GM18517 (cell line): ENCODE results near the gene IL15RA.
"Not testable (repeated sequence)": the region's sequence is repeated elsewhere in the genome, so short reads cannot be mapped to it uniquely, and the experiment has no call there.

Source experiments
- ATAC-seq: cut with Tn5 transposase; IDR thresholded peaks from one replicate; pipeline ENCODE4 v1.9.1; 2021; ENCODE audit warnings: mild to moderate bottlenecking, moderate library complexity; ENCODE audit not compliant: unreplicated experiment

Gene IL15RA

DNA sequence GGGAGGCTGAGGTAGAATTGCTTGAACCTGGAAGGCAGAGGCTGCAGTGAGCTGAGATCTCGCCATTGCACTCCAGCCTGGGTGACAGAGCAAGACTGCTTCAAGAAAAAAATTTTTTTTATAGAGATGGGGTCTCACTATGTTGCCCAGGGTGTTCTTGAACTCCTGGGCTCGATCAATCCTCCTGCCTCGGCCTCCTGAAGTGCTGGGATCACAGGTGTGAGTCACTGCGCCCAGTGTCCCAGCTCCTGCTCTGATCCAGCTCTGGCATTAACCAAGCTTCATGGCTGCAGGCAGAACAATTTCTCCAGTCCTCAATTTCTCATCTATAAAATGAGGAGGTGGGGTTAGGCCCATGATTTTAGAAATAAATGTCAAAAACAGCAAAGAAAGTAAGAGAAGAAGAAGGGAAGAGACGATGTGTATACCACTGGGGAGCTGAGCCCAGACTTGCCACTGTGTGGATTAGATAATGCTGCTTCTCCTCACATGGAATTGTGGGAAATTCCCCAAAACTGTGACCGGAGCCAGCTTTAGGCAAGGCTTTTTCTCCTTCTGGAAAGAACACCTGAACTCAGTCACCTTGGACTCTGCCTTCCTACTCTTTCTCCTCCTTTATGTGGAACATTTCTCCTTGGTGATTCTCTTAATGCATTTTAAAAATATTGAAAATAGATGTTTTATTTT is 25.5 kb downstream of the IL15RA start:
- ATAC-seq, result no peak

GRCh38 chr10:5951167-5951711 is 26.1 kb downstream of the IL15RA start:
- ATAC-seq, result no peak

DNA sequence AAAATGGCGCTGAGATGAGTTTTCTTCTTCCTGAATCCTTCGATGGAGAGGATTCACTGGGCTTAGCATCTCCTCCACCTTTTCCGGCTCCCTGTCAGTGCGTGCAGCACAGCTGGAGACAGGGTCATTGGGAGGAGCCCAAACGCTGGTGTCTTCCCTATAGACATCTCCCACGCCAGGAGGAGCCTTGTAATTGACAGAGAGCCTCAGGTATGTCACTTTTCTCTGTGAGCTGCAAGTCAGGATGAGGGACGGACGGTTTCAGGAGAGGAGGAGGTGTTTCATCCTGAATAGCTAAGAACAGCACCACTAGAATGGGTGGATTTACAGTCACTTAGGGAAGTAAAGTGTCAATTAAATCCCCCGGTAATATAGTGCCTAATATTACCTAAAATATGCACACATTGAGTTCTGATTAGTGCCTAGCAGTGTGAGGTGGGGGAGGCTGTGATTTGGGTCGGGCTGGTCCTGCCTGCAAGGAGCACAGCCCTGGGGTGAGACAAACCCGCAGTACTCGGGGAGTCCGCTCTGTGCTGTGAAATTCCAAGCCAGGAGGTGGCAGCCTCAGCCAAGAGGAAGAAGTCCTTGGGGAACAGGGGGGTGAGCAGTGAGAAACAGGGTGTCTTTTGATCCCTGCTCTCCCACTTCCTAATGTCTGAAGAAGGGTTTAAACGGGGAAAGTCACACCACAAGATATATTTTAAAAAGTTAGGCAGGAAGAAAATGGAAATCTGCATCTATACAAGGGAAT is 28.2 kb downstream of the IL15RA start:
- no peak for ATAC-seq

GRCh38 chr10:5948208-5948585 is 29.1 kb downstream of the IL15RA start:
- ATAC-seq, result no peak

GRCh38 chr10:5947471-5948207 is 29.7 kb downstream of the IL15RA start:
- no peak for ATAC-seq

DNA sequence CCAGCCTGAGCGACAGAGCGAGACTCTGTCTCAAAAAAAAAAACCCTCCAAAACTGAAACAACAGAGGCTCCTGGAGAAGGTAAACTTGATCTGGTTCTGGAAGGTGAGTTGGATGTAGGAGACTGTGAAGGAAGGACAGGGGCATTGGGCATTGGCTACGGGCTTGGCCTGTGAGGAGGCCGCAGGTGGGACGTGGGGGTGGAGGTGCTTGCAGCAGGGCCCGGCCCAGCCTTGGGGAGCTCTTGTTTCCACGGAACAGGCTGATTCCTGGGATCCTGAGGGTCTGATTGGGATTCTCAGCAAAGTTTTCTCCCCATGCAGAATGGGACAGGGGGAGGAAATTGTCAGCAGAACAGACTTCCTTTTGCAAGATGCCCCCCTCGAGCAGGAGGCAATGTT is 30.6 kb downstream of the IL15RA start:
- ATAC-seq, result no peak

DNA sequence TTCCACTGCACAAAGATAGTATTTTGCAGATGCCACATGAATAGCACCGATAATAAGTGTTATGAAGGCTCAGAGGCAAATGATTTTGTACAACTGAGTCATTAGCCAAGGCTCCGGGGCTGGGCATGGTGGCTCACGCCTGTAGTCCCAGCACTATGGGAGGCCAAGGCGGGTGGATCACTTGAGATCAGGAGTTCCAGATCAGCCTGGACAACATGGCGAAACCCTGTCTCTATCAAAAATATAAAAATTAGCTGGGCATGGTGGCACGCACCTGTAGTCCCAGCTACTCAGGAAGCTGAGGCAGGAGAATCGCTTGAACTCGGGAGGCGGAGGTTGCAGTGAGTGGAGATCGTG is 30.9 kb downstream of the IL15RA start:
- not testable (repeated sequence) for ATAC-seq

GRCh38 chr10:5945561-5946418 is 31.6 kb downstream of the IL15RA start:
- ATAC-seq, result no peak

DNA sequence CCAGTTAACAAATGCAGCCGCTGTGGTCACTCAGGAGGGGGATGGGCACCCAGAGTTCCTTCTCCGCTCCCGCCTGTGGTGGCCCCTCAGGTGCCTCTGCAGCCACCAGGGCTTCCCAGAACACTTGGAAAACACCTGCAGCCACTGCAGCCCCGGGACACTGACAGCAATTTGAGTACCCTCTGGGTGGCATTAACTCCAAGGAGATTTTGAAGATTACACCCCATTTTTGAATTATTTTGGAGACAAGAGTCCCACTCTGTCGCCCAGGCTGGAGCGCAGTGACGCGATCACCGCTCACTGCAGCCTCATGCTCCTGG is 32.2 kb downstream of the IL15RA start:
- ATAC-seq, result no peak

DNA sequence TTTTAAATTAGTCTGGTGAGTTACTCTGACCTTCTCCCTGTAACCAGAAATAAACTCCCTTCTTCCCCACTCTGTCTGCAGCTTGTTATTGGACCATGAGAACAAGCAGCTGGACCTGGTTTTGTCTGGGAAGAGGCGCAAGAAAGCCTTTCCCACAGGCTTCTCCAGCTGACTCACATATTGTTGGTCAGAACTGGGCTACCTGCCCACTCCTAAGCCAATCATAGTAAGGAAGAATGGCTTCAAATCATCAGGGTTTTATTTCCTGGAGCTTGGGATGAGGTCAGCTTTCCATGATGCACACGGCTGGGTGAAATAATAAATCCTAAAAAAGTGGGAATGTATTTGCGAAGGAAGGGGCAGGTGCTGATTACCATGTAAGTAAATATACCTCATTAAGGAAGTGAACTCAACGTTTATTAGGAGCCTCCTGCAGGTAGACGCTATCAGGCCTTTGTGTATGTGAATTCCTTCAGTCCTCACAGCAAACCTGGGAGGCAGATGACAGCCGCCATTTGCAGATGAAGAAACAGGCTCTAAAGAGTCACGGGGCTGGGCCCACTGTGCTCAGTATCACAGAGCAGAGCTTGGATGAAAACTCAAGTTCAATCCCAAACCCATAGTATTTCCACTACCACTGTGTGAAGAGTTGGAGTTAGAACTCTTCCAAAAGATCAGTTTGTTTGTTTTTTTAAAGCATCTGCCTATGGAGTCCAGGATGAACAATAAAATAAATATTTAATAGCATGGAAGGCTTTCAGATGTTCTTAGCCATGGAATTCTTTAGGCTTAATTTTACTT is 32.8 kb downstream of the IL15RA start:
- no peak for ATAC-seq

GRCh38 chr10:5943536-5943935 is 33.8 kb downstream of the IL15RA start:
- no peak for ATAC-seq

GRCh38 chr10:5942474-5942873 is 34.9 kb downstream of the IL15RA start:
- no peak for ATAC-seq

GRCh38 chr10:5942001-5942400 is 35.3 kb downstream of the IL15RA start:
- ATAC-seq, result no peak

DNA sequence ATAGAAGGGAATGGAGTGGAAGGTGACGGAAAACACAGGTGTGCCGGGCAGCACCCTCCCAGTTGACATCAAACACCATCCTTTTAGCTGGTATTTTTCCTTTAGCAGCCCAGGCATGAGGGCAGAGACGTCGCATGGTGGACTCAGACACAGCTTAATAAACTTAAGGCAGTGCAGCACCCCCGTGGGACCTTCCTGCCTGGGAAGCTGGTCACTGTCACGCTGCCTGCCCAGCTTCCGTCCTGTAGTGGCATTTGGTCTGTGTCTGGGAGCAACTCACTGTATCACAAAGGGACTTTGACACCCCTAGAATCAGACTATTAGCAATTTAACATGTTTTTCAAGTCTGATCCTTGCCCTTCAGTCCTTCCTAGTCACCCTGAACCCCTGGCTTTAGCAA is 35.8 kb downstream of the IL15RA start:
- no peak for ATAC-seq

- ATAC-seq, result no peak
These were observed 36.5 kb downstream of the IL15RA start for GRCh38 chr10:5940807-5941218.

GRCh38 chr10:5938291-5938690 is 39.1 kb downstream of the IL15RA start:
- no peak for ATAC-seq

DNA sequence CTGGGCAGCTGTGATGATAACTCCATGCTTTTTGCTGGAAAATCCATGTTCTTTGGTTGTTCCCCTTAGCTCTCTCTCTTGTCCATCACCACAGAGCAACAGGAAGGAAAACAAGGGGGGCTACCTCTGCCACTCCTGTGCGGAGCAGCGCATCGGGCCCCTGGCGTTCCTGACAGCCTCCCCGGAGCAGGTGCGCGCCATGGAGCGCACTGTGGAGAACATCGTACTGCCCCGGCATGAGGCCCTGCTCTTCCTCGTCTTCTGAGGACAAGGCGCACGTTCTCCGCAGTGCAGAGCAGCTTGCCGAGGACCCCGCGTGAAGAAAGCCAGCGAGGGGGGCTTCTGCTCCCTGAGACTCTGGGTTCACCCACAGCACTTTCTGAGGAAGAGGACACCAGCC is 40.3 kb downstream of the IL15RA start:
- ATAC-seq, result no peak

DNA sequence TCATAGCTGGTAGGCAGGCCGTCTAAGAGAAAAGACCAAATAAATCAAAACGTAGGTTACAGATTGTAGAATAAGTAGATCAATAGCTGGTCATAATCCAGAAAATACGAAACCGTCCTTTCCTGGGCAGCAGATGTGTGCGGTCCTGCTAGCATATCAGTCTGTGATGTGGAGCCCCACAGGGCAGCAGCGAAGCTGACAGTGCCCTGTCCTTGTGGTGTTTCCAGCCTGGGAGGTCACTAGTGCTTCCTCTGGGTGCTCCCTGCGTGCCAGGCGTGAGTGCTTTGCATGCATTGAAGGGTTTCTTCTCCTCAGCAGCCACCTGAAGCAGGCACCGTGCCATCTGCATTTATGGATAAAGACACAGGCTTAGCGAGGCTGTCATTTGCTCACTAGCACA is 41.7 kb downstream of the IL15RA start:
- ATAC-seq, result no peak

- no peak for ATAC-seq
These were observed 43.3 kb downstream of the IL15RA start for GRCh38 chr10:5933909-5934546.

GRCh38 chr10:5932345-5932744 is 45.0 kb downstream of the IL15RA start:
- no peak for ATAC-seq
